CD4-positive, alpha-beta T cell treated with Interleukin-2 at 100 ng/mL for 4 hours (primary cell): ENCODE results near the gene CASZ1.

ENCODE experiments used
- DNase-seq: peaks from one replicate; pipeline ENCODE4 v3.0.0-alpha.2; 2020; ENCODE audit warnings: low spot score

CASZ1 gene

GRCh38 chr1:10624256-10625050 lies 172.0 kb downstream of the CASZ1 start:
- DNase-seq: no peak

GRCh38 chr1:10623686-10624145 lies 172.7 kb downstream of the CASZ1 start:
- no peak for DNase-seq

GRCh38 chr1:10622910-10623685 lies 173.3 kb downstream of the CASZ1 start:
- no peak for DNase-seq

- no peak for DNase-seq
Observed at GRCh38 chr1:10621906-10622305, 174.5 kb downstream of the CASZ1 start.

GRCh38 chr1:10620776-10621175 lies 175.7 kb downstream of the CASZ1 start:
- no peak for DNase-seq

GRCh38 chr1:10617931-10618885 lies 178.2 kb downstream of the CASZ1 start:
- no peak for DNase-seq

GRCh38 chr1:10617318-10617717 lies 179.1 kb downstream of the CASZ1 start:
- no peak for DNase-seq

- DNase-seq: no peak
Observed at GRCh38 chr1:10616696-10617095, 179.8 kb downstream of the CASZ1 start.

- no peak for DNase-seq
Observed at GRCh38 chr1:10615932-10616671, 180.3 kb downstream of the CASZ1 start.

- DNase-seq: no peak
Observed at GRCh38 chr1:10615332-10615731, 181.1 kb downstream of the CASZ1 start.

GRCh38 chr1:10614377-10615225 lies 181.8 kb downstream of the CASZ1 start:
- DNase-seq: no peak

- DNase-seq: no peak
Observed at GRCh38 chr1:10613861-10614260, 182.6 kb downstream of the CASZ1 start.

- DNase-seq: no peak
Observed at GRCh38 chr1:10613340-10613739, 183.1 kb downstream of the CASZ1 start.

GRCh38 chr1:10612436-10613160 lies 183.8 kb downstream of the CASZ1 start:
- no peak for DNase-seq

GRCh38 chr1:10610901-10611600 lies 185.4 kb downstream of the CASZ1 start:
- no peak for DNase-seq

GRCh38 chr1:10608690-10609089 lies 187.8 kb downstream of the CASZ1 start:
- no peak for DNase-seq

GRCh38 chr1:10607228-10607627 lies 189.2 kb downstream of the CASZ1 start:
- no peak for DNase-seq

GRCh38 chr1:10606064-10606463 lies 190.4 kb downstream of the CASZ1 start:
- DNase-seq: no peak

- DNase-seq: no peak
Observed at GRCh38 chr1:10604966-10605365, 191.5 kb downstream of the CASZ1 start.
